GM12878 (cell line): ENCODE measurements around the gene KIFC1. TPM values are rescaled to one million over a fixed set of nuclear protein-coding genes. Genes with fewer than 3 reads are reported as not detected.
"Not testable (repeated sequence)": the region's sequence is repeated elsewhere in the genome, so short reads cannot be mapped to it uniquely, and the experiment has no call there.

Experiments
- ATAC-seq: fragments of 200-7000 bp; cut with Tn5 transposase; 3 replicates; pipeline ENCODE4 v1.9.1; 2020; ENCODE audit warnings: mild to moderate bottlenecking, moderate library complexity
- BruUV-seq: library from RNA; stranded (reverse); fragments of 400-500 nt; replicated peaks from 2 replicates; lab custom pipeline; 2021; lab: Mats Ljungman, UMichigan
- CTCF ChIA-PET: fragments of 300-600 bp; sonication (Branson Sonifier 250); formaldehyde crosslinking; extraction: SDS; loops from one replicate; lab custom pipeline; 2021; ENCODE audit warnings: inconsistent platforms; lab: Yijun Ruan, JAX
- POLR2A ChIA-PET: fragments of 350-600 bp; formaldehyde crosslinking; extraction: SDS; loops from one replicate; lab custom pipeline; 2021; ENCODE audit warnings: inconsistent platforms; lab: Charles Lee
- RAD21 ChIA-PET: fragments of 300-600 bp; sonication (Branson Sonifier 250); formaldehyde crosslinking; loops from one replicate; lab custom pipeline; 2023; ENCODE audit warnings: antibody characterized with exemption; ENCODE audit not compliant: unreplicated experiment; lab: Charles Lee
- SMC1A ChIA-PET: fragments of 300-600 bp; sonication (Branson Sonifier 250); formaldehyde crosslinking; loops from one replicate; lab custom pipeline; 2023; ENCODE audit not compliant: unreplicated experiment, uncharacterized antibody; lab: Charles Lee
- DNase-seq: peaks from one replicate; pipeline ENCODE4 v3.0.0-alpha.2; 2011; ENCODE audit warnings: low read depth, low spot score
- FAIRE-seq: peaks from 3 replicates; lab custom pipeline; 2011; peaks lifted over from hg19 to GRCh38; lab: Jason Lieb, UNC
- H2AFZ ChIP-seq: 2 replicates; pipeline ENCODE4 v1.6.0; 2011; ENCODE audit warnings: low read depth, low read length, control low read depth; ENCODE audit not compliant: control insufficient read depth
- H3K27ac ChIP-seq: 2 replicates; pipeline ENCODE4 v1.5.1; 2011; ENCODE audit warnings: control low read depth; ENCODE audit not compliant: control insufficient read depth, insufficient read depth
- H3K27me3 ChIP-seq, 2 experiments: replicated peaks in 1 of 2; 2 replicates each; pipeline versions ENCODE4 v1.6.0 to v1.6.1; 2011; ENCODE audit warnings: low read length in 1 of 2; ENCODE audit not compliant: control insufficient read depth in 2 of 2, insufficient read depth in 2 of 2
- H3K36me3 ChIP-seq, 2 experiments: 2 replicates each; pipeline ENCODE4 v1.5.1; 2011; ENCODE audit warnings: low read length in 1 of 2; ENCODE audit not compliant: control insufficient read depth in 2 of 2, insufficient read depth in 2 of 2
- H3K4me1 ChIP-seq: 2 replicates; pipeline ENCODE4 v1.6.1; 2011; ENCODE audit warnings: mild to moderate bottlenecking, low read length, moderate library complexity, mixed read lengths; ENCODE audit not compliant: control insufficient read depth, insufficient read depth
- H3K4me2 ChIP-seq: 2 replicates; pipeline ENCODE4 v1.6.0; 2011; ENCODE audit warnings: control low read depth; ENCODE audit not compliant: control insufficient read depth, insufficient read depth
- H3K4me3 ChIP-seq: fragments of 200-600 bp; sonication (generic); 2 replicates; pipeline ENCODE4 v1.5.1; 2016
- H3K79me2 ChIP-seq: 2 replicates; pipeline ENCODE4 v1.6.0; 2011; ENCODE audit warnings: low read length; ENCODE audit not compliant: control insufficient read depth, insufficient read depth
- H3K9ac ChIP-seq: 2 replicates; pipeline ENCODE4 v1.8.0; 2011; ENCODE audit warnings: low read length, control low read depth, mixed read lengths; ENCODE audit not compliant: control insufficient read depth, insufficient read depth
- H3K9me3 ChIP-seq: replicated peaks from 3 replicates; pipeline ENCODE4 v1.5.1; 2011; ENCODE audit warnings: mild to moderate bottlenecking, low read length; ENCODE audit not compliant: control insufficient read depth, insufficient read depth
- H4K20me1 ChIP-seq: 2 replicates; pipeline ENCODE4 v1.6.0; 2011; ENCODE audit not compliant: control insufficient read depth, insufficient read depth
- BHLHE40 ChIP-seq, 2 experiments: fragments of 450-650 bp in 1 of 2; IDR thresholded peaks; 2 replicates each; pipeline ENCODE4 v1.6.1; 2011 to 2017; ENCODE audit warnings: low read depth in 2 of 2, borderline replicate concordance in 1 of 2, improper control_type of control experiment in 1 of 2, low read length in 1 of 2, mild to moderate bottlenecking in 1 of 2
- BRCA1 ChIP-seq: IDR thresholded peaks from 2 replicates; pipeline ENCODE4 v1.6.1; 2011; ENCODE audit warnings: low read depth, low read length, improper control_type of control experiment
- CREM ChIP-seq: IDR thresholded peaks from 2 replicates; pipeline ENCODE4 v1.6.1; 2014; ENCODE audit warnings: antibody characterized with exemption, low read depth
- EED ChIP-seq: sonication (generic); IDR thresholded peaks from 2 replicates; pipeline ENCODE4 v1.6.1; 2016; ENCODE audit warnings: antibody characterized with exemption, low read depth
- GABPA ChIP-seq: IDR thresholded peaks from 2 replicates; pipeline ENCODE4 v1.6.1; 2014; ENCODE audit warnings: antibody characterized with exemption, low read depth, mild to moderate bottlenecking, inconsistent platforms
- IKZF2 ChIP-seq, 2 experiments: fragments of 450-650 bp; IDR thresholded peaks; 2 replicates each; pipeline ENCODE4 v1.6.1; 2017; ENCODE audit warnings: mild to moderate bottlenecking in 2 of 2, moderate library complexity in 2 of 2
- NFXL1 ChIP-seq: fragments of 450-650 bp; IDR thresholded peaks from 2 replicates; pipeline ENCODE4 v1.6.1; 2017; ENCODE audit warnings: antibody characterized with exemption, mild to moderate bottlenecking, borderline replicate concordance
- NR2C1 ChIP-seq: fragments of 450-650 bp; IDR thresholded peaks from 2 replicates; pipeline ENCODE4 v1.6.1; 2017; ENCODE audit warnings: antibody characterized with exemption, mild to moderate bottlenecking, moderate library complexity
- POU2F2 ChIP-seq: IDR thresholded peaks from 3 replicates; pipeline ENCODE4 v1.6.1; 2011; ENCODE audit warnings: low read depth, mild to moderate bottlenecking, low read length, borderline replicate concordance
- ZNF207 ChIP-seq: fragments of 450-650 bp; IDR thresholded peaks from 2 replicates; pipeline ENCODE4 v1.6.1; 2014; ENCODE audit warnings: antibody characterized with exemption, mild to moderate bottlenecking, borderline replicate concordance
- ZNF384 ChIP-seq: IDR thresholded peaks from 2 replicates; pipeline ENCODE4 v1.6.1; 2012; ENCODE audit warnings: low read depth, mild to moderate bottlenecking, low read length, improper control_type of control experiment, borderline replicate concordance
- WGBS: methylation state at CpG from one replicate; pipeline ENCODE4 v1.1.6; 2016; ENCODE audit warnings: low lambda C conversion rate; ENCODE audit not compliant: insufficient replicate concordance, insufficient coverage; ENCODE audit errors: missing lambda C conversion rate; 5-methylcytosine and 5-hydroxymethylcytosine counted together
- in situ Hi-C: fragments of 300-500 bp; cut with MboI; formaldehyde crosslinking; loops from 9 replicates; pipeline ENCODE4 v1.14.3; 2018; ENCODE audit warnings: mixed read lengths
- intact Hi-C: fragments of 100-400 bp; cut with micrococcal nuclease; formaldehyde crosslinking; loops from one replicate; pipeline ENCODE4 v1.14.2; 2022; ENCODE audit not compliant: unreplicated experiment
- polyA plus RNA-seq, 11 experiments: library from polyadenylated mRNA; depleted of rRNA in 4 of 11; unstranded in 6 of 11; stranded (reverse) in 5 of 11; fragments of >200 nt; fragmentation: Nextera tagmentation in 4 of 11; fragmentation: Illumina TruSeq in 1 of 11; extraction: Ambion mirVana in 4 of 11; extraction: Trizol in 1 of 11; gene quantifications; 1 replicate in 1 of 11; 2 replicates in 10 of 11; pipeline versions ENCODE4 v1.2.1 to v1.2.3, GENCODE V29; 2011 to 2016; ENCODE audit warnings: inconsistent platforms in 2 of 11, missing spikeins in 2 of 11, low read depth in 1 of 11
- total RNA-seq, 4 experiments: library from RNA; depleted of rRNA in 3 of 4; stranded (reverse); fragments of >200 nt in 3 of 4; fragmentation: Illumina TruSeq in 1 of 4; extraction: Trizol in 1 of 4; gene quantifications; 2 replicates each; pipeline versions ENCODE4 v1.2.1 to v1.2.3, GENCODE V29; 2013 to 2021
- TF ChIP-seq, protein P1 (sequence below): fragments of 450-650 bp; IDR thresholded peaks from 2 replicates; pipeline ENCODE4 v1.6.1; 2014; ENCODE audit warnings: mild to moderate bottlenecking
- TF ChIP-seq, protein P2 (sequence below): fragments of 450-650 bp; IDR thresholded peaks from 2 replicates; pipeline ENCODE4 v1.6.1; 2017; ENCODE audit warnings: mild to moderate bottlenecking, moderate library complexity

The KIFC1 gene
- total and polyA plus RNA-seq, 10 of the 15 experiments (the other 5 are each of a cell fraction or from before 2014, with no cell fraction given): 1.8 to 87.4 (median 54.4) TPM

DNA sequence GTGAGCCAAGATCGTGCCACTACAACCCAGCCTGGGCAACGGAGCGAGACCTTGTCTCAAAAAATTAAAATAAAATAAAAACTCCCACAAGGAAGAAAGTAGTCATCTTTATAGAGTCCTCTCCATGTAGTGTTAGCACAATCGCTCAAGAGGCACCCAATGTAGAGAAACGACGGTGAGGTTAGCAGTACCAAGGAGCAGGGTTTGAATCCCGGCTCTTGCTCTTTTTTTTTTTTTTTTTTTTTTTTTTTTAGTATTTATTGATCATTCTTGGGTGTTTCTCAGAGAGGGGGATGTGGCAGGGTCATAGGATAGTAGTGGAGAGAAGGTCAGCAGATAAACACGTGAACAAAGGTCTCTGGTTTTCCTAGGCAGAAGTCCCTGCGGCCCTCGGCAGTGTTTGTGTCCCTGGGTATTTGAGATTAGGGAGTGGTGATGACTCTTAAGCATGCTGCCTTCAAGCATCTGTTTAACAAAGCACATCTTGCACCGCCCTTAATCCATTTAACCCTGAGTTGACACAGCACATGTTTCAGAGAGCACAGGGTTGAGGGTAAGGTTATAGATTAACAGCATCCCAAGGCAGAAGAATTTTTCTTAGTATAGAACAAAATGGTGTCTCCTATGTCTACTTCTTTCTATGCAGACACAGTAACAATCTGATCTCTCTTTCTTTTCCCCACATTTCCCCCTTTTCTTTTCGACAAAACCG is 34.3 kb upstream of the KIFC1 start:
- CTCF ChIA-PET, H3K4me3 ChIP-seq, RAD21 ChIA-PET, H3K27ac ChIP-seq, BruUV-seq, intact Hi-C loops, FAIRE-seq, H3K27me3 ChIP-seq, H4K20me1 ChIP-seq, H3K9me3 ChIP-seq, H3K36me3 ChIP-seq, POLR2A ChIA-PET, H3K9ac ChIP-seq, DNase-seq, H2AFZ ChIP-seq, ATAC-seq, in situ Hi-C loops, H3K79me2 ChIP-seq, SMC1A ChIA-PET, H3K4me2 ChIP-seq, H3K4me1 ChIP-seq: not testable (repeated sequence)
- WGBS: 65% methylated on average over 13 of the region's 13 CpGs

DNA sequence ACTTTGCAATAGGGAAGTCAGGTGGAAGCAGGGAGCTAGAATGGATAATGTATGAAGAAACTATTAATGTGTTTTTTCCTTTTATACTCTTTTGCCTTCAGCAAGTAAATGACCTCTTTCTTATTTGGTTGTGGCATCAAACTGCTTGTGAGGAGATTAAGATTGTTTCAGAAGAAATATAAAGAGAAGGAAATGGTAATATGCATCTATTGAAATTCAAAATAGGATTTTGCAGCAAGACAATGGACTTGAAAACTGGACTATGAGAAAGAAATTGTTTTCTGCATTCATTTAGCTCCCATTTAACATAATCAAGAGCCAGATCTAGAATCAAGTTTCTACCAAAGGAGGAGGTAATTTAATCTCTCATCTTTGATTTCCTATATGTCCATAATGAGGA is 32.3 kb upstream of the KIFC1 start:
- no peak for TF ChIP-seq NR2C1
- TF ChIP-seq GABPA: no peak
- no peak for TF ChIP-seq ZNF384
- TF ChIP-seq, protein P1, sequence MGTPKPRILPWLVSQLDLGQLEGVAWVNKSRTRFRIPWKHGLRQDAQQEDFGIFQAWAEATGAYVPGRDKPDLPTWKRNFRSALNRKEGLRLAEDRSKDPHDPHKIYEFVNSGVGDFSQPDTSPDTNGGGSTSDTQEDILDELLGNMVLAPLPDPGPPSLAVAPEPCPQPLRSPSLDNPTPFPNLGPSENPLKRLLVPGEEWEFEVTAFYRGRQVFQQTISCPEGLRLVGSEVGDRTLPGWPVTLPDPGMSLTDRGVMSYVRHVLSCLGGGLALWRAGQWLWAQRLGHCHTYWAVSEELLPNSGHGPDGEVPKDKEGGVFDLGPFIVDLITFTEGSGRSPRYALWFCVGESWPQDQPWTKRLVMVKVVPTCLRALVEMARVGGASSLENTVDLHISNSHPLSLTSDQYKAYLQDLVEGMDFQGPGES: no peak
- no peak for TF ChIP-seq BRCA1
- no peak for TF ChIP-seq ZNF207
- no peak for TF ChIP-seq BHLHE40 (IDR thresholded peaks at IDR 0.05; ENCODE audit: borderline replicate concordance in 1 of 2, low read depth in 2 of 2, low read length in 1 of 2)
- TF ChIP-seq, protein P2, sequence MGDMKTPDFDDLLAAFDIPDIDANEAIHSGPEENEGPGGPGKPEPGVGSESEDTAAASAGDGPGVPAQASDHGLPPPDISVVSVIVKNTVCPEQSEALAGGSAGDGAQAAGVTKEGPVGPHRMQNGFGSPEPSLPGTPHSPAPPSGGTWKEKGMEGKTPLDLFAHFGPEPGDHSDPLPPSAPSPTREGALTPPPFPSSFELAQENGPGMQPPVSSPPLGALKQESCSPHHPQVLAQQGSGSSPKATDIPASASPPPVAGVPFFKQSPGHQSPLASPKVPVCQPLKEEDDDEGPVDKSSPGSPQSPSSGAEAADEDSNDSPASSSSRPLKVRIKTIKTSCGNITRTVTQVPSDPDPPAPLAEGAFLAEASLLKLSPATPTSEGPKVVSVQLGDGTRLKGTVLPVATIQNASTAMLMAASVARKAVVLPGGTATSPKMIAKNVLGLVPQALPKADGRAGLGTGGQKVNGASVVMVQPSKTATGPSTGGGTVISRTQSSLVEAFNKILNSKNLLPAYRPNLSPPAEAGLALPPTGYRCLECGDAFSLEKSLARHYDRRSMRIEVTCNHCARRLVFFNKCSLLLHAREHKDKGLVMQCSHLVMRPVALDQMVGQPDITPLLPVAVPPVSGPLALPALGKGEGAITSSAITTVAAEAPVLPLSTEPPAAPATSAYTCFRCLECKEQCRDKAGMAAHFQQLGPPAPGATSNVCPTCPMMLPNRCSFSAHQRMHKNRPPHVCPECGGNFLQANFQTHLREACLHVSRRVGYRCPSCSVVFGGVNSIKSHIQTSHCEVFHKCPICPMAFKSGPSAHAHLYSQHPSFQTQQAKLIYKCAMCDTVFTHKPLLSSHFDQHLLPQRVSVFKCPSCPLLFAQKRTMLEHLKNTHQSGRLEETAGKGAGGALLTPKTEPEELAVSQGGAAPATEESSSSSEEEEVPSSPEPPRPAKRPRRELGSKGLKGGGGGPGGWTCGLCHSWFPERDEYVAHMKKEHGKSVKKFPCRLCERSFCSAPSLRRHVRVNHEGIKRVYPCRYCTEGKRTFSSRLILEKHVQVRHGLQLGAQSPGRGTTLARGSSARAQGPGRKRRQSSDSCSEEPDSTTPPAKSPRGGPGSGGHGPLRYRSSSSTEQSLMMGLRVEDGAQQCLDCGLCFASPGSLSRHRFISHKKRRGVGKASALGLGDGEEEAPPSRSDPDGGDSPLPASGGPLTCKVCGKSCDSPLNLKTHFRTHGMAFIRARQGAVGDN: no peak
- TF ChIP-seq CREM: no peak
- no peak for TF ChIP-seq POU2F2
- TF ChIP-seq NFXL1: no peak
- TF ChIP-seq EED: no peak
- no peak for TF ChIP-seq IKZF2 (IDR thresholded peaks at IDR 0.05)
- intact Hi-C loops (no loop called here), in situ Hi-C loops (no loop called here)
- CTCF ChIA-PET: interaction anchor here (1.2 kb wide), 1 partner anchor 14 kb away, joined by 4 read pairs; no protein-coding TSS in a partner anchor
- no peak overlapping the region for H3K4me2 ChIP-seq
- DNase-seq: no peak
- no peaks in the 10 kb centered on the region for H3K36me3 ChIP-seq
- no TSS peak for BruUV-seq
- H3K27ac ChIP-seq: no peak overlapping the region
- no peak overlapping the region for H2AFZ ChIP-seq
- no peak for ATAC-seq
- H3K27me3 ChIP-seq: no peaks in the 10 kb centered on the region; a peak in 2 of 4 replicates
- no peaks in the 10 kb centered on the region for H3K9me3 ChIP-seq
- no peak overlapping the region for H3K4me3 ChIP-seq
- H3K9ac ChIP-seq: no peak overlapping the region
- H4K20me1 ChIP-seq: no peaks in the 10 kb centered on the region
- no peaks in the 10 kb centered on the region for H3K4me1 ChIP-seq
- POLR2A ChIA-PET: no interaction called here
- SMC1A ChIA-PET: interaction anchor here (0.7 to 1.0 kb wide), 2 partner anchors 16 to 105 kb away, joined by 3 to 4 read pairs; no protein-coding TSS in a partner anchor
- no peaks in the 10 kb centered on the region for H3K79me2 ChIP-seq
- FAIRE-seq: no peak
- RAD21 ChIA-PET: no interaction called here
